HG02798 (cell line): ENCODE measurements around the gene CCL28.
"Not testable (repeated sequence)": the region's sequence is repeated elsewhere in the genome, so short reads cannot be mapped to it uniquely, and the experiment has no call there.

Experiments used
- ATAC-seq: cut with Tn5 transposase; IDR thresholded peaks from one replicate; pipeline ENCODE4 v1.9.1; 2021; ENCODE audit warnings: mild to moderate bottlenecking; ENCODE audit not compliant: unreplicated experiment, poor library complexity

The CCL28 gene

DNA sequence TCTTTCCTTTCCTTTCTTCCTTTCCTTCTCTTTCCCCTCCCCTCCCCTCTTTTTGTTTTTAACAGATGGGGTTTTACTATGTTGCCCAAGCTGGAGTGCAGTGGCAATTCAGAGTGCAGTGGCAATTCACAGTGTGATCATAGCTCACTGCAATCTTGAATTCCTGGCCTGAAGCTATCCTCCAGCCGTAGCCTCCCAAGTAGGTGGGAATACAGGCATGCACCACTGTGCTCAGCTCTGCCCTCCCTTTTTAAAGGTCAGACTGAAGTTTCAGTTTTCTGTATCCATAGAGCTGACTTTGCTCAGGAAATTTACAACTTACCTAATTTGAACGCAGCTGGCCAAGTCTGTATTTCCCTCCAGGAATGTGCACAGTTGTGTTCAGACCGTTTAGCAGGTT is 696 bp downstream of the CCL28 start:
- ATAC-seq: no peak

- no peak for ATAC-seq
Observed at GRCh38 chr5:43410414-43410813, 1.8 kb downstream of the CCL28 start.

GRCh38 chr5:43409809-43410271 is 2.4 kb downstream of the CCL28 start:
- ATAC-seq: no peak

DNA sequence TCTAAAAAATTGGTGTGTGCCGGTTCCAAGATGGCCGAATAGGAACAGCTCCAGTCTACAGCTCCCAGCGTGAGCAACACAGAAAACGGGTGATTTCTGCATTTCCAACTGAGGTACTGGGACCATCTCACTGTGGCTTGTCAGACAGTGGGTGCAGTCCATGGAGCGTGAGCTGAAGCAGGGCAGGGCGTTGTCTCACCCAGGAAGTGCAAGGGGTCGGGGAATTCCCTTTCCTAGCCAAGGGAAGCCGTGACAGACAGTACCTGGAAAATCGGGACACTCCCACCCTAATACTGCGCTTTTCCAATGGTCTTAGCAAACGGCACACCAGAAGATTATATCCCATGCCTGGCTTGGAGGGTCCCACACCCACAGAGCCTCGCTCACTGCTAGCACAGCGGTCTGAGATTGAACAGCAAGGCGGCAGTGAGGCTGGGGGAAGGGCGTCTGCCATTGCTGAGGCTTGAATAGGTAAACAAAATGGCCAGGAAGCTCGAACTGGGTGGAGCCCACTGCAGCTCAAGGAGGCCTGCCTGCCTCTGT is 9.6 kb downstream of the CCL28 start:
- ATAC-seq: not testable (repeated sequence)

DNA sequence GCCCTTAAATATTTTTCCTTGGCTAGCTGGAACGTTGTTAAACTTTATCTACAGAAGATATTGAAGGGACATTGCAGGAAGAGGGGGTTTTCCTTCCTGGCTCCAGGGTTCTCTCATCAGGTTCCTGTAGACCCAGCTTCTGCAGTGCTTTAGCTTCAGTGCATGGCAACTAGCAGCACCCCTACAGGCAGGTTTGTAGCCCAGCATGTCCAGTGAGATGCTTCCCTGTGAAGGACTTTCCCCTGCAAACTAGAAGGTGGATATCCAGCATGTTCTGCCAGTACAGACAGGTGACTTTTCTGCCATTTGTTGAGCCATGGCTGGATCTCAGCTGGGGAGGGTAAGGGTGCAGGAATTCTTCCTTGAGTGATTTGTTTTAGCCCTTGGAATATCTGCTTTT is 10.4 kb downstream of the CCL28 start:
- no peak for ATAC-seq

DNA sequence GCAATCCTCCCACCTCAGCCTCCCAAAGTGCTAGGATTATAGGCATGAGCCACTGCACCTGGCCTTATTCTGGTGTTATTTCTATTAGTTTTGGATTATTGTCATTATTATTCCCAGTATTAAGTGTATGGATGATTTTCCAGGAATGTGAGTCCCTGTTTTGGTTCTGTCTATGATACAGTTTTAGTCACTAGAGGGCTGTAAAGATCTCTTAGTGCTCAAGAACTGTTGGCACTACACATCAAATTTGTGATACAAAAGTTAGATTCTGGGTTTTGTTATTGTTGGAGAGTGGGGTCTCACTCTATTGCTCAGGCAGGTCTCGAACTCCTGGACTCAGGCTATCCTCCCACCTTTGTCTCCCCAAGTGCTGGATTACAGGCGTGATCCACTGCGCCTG is 12.1 kb downstream of the CCL28 start:
- no peak for ATAC-seq

- ATAC-seq: peak; percentile 97
Observed at GRCh38 chr5:43396762-43397304, 15.4 kb downstream of the CCL28 start.

DNA sequence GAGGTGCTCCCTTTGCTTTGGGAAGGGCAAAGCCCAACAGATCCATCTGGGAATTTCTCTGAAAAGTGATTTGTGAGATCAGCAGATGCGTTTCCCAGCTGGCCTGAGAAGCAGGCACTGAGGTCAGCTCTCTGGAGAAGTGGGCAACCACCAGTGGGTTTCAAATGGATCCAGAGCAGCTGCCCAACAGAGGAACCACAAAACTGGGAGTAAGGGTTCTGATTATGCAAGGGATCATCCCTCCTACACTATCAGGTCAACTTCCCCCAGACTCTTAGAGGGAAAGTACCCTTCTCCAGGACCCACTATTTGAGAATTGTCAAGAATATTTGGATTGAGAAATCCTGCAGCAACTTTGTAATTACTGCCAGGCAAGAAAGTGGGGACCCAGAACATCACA is 21.7 kb downstream of the CCL28 start:
- no peak for ATAC-seq

GRCh38 chr5:43389679-43390329 is 22.4 kb downstream of the CCL28 start:
- ATAC-seq: peak; percentile 63

- peak; percentile 56 for ATAC-seq
Observed at GRCh38 chr5:43386960-43387362, 25.2 kb downstream of the CCL28 start.

- ATAC-seq: no peak
Observed at GRCh38 chr5:43376496-43377140, 35.6 kb downstream of the CCL28 start.

DNA sequence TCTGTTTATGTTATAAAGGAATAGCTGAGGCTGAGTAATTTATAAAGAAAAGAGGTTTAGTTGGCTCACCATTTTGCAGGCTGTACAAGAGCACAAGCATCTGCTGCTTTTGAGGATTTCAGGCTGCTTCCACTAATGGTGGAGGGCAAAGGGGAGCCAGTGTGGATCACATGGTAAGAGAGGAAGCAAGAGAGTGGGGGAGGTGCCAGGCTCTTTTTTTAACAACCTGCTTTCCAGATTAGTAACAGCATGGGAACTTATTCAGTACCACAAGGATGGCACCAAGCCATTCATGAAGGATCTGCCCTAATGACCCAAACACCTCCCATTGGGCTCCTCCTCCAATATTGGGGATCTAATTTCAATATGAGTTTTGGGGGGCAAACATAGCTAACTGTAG is 40.4 kb downstream of the CCL28 start:
- no peak for ATAC-seq

DNA sequence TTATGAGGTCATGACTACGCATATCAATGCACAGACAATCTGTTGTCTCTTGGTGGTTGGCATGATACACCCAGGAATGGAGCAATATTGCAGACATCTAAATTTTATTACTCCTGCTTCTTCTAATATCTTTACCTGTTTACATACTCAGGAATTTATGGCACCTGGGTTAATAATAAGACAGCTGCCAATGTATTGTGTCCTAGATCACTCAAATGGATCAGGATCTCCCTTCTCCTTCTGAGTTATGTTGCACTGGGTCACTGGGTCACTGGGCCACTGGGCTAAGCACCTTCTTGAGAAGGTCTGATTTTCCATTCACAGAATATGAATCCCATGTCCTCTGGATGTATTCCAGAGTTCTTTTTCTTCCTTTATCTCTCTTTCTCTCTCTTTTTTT is 41.8 kb downstream of the CCL28 start:
- no peak for ATAC-seq

- no peak for ATAC-seq
Observed at GRCh38 chr5:43369651-43370050, 42.5 kb downstream of the CCL28 start.

DNA sequence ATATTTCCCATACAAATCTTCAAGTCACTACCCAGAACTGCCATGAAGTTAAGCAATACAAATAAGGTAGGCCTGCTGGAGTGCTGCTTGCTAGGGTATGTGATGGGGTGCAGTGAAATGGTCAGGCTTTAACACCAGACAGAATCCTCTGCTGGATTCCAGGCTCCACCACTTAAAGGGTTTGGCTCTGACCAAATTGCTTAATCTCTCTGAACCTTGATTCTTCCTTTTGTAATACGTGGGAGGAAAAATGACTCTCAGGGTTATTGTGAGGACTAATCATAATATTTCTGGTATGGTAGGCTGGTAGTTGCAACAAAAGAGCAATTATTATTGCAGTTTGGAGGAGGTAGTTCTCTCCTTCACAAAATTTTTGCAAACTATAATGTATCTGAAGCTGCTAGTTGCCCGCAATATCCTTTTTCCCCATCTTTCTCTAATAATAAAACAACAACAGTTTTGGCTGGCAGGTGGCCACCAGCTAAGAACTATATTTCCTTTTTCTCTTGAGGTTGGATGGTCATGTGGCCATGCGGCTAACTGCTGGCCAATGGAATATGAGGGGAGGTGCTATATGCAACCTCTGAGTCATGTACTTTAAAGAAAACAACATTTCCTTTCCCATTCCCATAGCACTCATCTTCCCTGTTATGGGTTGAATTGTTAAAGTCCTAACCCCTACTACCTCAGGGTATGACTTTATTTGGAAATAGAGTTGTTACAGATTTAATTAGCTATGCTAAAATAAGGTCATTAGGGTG is 44.1 kb downstream of the CCL28 start:
- no peak for ATAC-seq

- no peak for ATAC-seq
Observed at GRCh38 chr5:43367453-43367852, 44.7 kb downstream of the CCL28 start.

DNA sequence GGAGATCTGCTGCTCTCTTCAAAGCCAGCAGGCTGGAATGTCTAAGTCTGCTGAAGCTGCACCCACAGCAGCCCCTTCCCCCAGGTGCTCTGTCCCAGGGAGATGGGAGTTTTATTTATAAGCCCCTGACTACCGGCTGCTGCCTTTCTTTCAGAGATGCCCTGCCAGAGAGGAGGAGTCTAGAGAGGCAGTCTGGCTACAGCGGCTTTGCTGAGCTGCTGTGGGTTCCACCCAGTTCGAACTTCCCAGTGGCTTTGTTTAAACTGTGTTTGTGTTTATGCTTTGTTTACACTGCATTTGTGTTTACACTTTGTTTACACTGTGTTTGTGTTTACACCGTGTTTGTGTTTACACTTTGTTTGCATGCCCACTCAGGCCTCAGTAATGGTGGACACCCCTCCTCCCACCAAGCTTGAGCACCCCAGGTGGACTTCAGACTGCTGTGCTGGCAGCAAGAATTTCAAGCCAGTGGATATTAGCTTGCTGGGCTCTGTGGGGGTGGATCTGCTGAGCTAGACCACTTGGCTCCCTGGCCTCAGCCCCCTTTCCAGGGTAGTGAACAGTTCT is 45.4 kb downstream of the CCL28 start:
- not testable (repeated sequence) for ATAC-seq

GRCh38 chr5:43365155-43365554 is 47.0 kb downstream of the CCL28 start:
- not testable (repeated sequence) for ATAC-seq

DNA sequence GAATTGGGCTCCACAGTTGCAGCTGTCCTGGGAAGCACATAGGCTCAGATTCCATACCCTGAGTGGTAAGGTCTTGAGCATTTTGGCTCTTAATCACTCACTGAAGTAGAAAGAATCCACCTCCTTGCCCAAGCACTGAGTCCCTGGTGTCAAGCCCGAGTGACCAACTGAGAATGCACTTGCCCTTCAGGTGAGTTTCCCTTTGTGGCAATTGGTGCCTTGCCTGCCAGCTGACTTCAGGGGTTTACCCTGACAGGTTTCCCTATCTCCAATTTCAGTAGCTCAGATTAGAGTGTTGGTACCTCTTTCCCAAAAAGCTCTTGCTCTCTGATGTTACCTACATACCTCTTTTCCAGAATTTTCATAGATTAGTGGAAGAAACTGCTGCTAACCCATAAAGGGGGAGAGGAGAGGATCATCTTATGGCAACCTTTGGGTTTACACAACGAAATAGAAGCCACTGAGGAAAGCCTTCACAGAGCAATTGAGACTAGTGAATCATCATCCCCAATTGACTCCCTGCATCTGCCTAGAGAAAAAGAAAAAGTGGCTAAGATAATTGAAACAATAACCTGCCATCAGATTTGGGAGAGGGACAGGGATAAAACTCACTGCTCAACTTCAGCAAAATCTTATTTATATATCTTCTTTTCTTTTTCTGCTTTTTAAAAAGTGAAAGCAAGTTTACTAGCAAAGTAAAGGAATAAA is 48.6 kb downstream of the CCL28 start:
- peak; percentile 41 for ATAC-seq
